ENCODE data around the gene TXLNG.
"Not testable (repeated sequence)": the region's sequence is repeated elsewhere in the genome, so short reads cannot be mapped to it uniquely, and the experiment has no call there.

Gene TXLNG

GRCh38 chrX:16839219-16839851, 53.1 kb downstream of the TXLNG start:
- no peak for FAIRE-seq

GRCh38 chrX:16839852-16840460, 53.7 kb downstream of the TXLNG start:
- no peak for FAIRE-seq

GRCh38 chrX:16842684-16843083, 56.4 kb downstream of the TXLNG start:
- no peak for FAIRE-seq

DNA sequence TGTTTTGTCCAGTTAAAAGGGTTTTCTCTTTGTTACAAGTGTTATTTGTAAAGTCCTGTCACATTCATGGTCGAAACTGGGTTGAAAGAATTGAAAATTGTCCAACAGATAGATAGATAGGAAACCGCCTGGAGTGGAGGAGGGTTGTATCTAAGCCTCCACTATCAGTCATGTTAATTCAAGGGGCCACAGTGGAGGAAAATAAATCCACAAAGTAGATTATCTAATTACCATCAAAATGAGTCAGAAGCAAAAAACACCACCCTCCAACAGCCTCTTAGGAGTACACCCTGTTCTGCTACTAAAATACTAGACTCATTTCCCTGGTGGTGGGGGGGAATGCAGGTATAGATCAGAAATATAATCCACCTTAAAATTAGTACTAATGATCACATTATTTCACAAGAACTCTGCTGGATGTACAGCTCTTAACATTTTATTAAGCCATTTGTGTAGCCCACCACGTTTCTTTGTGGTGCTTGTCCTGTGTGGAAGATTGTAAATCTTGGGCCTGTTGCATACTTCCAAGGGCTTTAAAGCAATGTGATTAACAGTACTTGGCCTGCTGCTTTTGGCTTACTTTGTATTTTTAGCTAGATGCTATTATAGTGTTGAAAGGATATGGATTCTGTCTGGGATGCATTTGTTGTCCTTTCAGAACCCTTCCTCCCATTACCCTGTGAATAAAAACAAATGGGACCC, 57.1 kb downstream of the TXLNG start:
- no peak for FAIRE-seq

- FAIRE-seq, result no peak
These were observed 59.4 kb downstream of the TXLNG start for GRCh38 chrX:16845686-16846085.

GRCh38 chrX:16848541-16848940, 62.3 kb downstream of the TXLNG start:
- FAIRE-seq, result no peak

GRCh38 chrX:16851421-16851820, 65.2 kb downstream of the TXLNG start:
- FAIRE-seq, result no peak

GRCh38 chrX:16851827-16852226, 65.6 kb downstream of the TXLNG start:
- FAIRE-seq, result no peak

GRCh38 chrX:16852617-16853179, 66.4 kb downstream of the TXLNG start:
- no peak for FAIRE-seq

DNA sequence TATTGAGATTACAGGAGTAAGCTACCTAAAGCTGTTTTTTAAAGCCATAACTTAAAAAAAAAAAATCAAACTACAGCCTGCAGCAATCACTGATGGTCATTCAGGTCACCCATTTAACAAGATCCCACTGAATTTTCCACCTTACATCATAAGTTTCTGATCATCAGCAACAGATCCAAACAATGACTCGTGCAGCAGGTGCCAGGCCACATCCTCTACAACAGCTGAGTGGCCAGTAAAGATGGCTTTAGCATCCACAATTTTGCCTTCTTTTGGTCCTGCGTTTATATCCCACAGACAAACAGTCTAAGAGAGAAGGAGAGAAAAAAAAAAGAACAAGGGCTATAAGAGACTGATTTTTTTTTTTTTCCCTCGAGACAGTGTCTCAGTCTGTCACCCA, 67.3 kb downstream of the TXLNG start:
- no peak for FAIRE-seq

DNA sequence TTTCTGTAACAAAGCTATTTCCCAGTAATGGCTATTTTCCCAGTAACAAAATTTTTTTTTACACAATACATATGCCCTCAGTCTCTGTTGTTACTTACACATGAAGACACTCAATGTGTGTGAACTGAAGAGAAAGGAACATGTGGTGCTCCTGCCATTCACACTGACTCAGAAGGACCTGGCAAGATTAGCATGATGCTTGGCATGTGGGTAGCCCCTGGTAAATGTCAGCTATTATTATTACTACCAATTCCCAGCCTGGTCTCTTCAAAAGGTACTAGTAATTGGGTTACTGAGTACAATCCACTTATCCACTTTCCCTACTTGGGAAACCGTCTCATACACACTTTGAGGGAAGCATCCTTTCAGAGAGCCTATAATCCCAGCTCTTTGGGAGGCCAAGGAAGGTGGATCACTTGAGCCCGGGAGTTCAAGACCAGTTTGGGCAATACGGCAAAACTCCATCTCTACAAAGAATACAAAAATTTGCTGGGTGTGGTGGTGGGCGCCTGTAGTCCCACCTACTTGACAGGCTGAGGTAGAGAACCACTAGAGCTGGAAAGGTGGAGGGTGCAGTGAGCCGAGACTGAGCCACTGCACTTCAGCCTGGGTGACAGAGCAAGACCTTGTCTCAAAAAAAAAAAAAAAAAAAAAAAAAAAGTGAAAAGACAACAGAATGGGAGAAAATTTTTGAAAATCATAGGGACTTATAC, 69.3 kb downstream of the TXLNG start:
- no peak for FAIRE-seq

GRCh38 chrX:16856076-16856404, 69.8 kb downstream of the TXLNG start:
- FAIRE-seq, result not testable (repeated sequence)

- FAIRE-seq, result no peak
These were observed 70.5 kb downstream of the TXLNG start for GRCh38 chrX:16856744-16857143.

- FAIRE-seq, result no peak
These were observed 76.6 kb downstream of the TXLNG start for GRCh38 chrX:16862829-16863228.

DNA sequence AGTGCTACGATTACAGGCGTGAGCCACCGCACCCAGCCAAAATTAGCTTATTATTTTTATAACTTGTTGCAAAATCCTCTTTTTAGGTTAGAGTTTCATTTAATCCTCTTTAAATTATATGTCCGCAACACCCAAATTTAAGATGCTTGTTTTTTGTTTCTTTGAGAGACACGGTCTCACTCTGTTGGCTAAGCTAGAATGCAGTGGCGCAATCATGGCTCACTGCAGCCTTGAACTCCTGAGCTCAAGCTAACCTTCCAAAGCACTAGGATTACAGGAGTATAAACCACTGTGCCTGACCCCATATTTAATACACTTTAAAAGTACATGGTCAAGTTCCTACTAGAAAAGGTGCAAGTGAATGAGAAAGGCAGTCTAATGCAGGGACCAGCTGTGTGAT, 81.7 kb downstream of the TXLNG start:
- no peak for FAIRE-seq

DNA sequence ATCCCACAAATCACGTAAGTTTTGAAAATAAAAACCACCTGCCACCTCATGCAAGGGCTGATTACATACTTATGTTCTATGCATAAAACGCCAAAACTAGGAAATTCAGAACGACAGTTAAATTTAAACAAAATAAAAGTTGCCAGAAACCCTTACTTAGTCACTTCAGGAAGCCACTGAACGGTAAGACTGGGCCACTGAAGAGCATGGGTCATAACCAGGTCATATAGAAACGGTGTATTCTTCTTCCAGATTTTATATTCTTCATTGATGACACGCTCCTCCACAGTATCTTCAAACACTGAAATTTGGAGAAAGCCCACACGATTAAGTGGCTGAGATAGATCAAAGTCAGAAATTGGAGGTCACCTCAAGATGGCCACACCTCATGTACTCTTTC, 82.7 kb downstream of the TXLNG start:
- no peak for FAIRE-seq

GRCh38 chrX:16869393-16870094, 83.3 kb downstream of the TXLNG start:
- FAIRE-seq, result no peak

GRCh38 chrX:16870095-16870861, 84.0 kb downstream of the TXLNG start, which contains the start of gene RBBP7:
Gene RBBP7 (minus strand): TSS chrX:16870362. CDS start chrX:16870053, 309 bp downstream.
- no peak for FAIRE-seq

DNA sequence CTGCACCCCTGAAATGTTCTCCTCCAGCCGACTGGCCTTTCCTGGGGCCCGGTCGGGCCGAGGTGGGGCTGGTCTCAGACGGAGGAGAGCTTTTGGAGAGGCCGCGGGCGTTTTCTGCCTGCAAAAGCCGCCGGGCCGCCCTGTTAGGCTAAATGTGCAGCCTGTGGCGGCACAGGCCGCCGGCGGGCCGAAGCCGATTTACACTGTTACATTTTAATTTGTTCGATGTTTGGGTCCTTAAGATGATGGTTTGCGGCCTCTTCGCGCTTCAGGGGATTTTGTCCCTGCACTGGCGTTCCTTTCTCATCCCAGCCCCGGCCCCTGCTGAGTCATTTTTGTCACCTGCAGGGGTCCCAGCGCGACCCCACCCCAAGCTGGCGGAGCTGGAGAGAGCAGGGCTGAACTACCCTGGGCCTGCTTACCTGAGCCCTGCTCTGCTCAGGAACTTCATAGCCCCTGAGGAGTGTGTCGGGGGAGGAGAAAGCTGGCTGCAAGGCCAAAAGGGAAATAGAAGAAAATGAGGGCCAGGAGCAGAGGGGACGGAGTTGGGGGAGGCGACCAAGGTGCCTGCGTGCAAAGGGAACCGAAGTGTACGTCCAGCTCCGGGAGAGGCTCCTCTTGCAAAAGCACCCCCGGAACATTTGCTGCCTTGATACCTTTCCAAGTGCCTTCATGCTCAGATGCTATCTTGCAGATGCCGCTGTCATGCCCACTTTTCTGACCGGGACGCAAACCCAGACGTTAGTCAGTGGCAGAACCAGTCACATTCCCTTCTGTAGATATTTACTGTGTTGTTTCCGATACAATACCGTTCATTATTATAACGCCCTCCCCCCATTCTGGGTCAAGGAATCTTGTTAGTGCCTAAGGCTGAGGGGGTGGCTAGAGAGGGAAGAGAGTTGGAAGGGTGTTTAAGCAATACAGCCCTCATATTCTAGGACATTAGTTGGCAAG, 84.9 kb downstream of the TXLNG start:
- no peak for FAIRE-seq

- FAIRE-seq, result no peak
These were observed 86.8 kb downstream of the TXLNG start for GRCh38 chrX:16873106-16873505.
